B cell (primary cell): ENCODE measurements around the gene CORO2A.

Source experiments
- EZH2 ChIP-seq: IDR thresholded peaks from 2 replicates; pipeline ENCODE4 v1.6.1; 2012; ENCODE audit warnings: borderline replicate concordance, low read depth, mild to moderate bottlenecking, moderate library complexity, low read length; ENCODE audit not compliant: insufficient read depth, poor library complexity, severe bottlenecking
- TF ChIP-seq, protein P1 (sequence below): fragments of 200-600 bp; IDR thresholded peaks from one replicate; pipeline ENCODE4 v1.8.0; 2022; ENCODE audit warnings: antibody characterized with exemption, mild to moderate bottlenecking

DNA sequence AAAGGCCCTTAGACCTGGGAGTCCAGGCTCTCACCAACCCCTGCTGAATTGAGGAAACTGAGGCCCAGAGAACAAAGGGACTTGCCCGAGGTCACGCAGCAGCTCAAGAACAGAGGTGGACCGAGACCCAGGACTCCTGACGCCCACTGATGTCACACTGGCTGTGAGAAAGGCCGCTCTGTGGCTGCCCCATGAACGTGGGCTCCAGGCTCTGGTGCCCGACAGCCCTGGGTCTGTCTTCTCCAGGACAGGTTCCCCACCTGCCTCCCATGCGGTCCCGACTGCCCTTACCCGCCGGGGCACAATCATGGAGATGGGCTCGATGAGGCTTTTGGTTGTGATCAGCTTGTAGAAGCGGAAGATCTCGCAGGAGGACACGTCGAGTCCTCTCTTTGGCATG, 64.1 kb downstream of the CORO2A start:
- TF ChIP-seq, protein P1, sequence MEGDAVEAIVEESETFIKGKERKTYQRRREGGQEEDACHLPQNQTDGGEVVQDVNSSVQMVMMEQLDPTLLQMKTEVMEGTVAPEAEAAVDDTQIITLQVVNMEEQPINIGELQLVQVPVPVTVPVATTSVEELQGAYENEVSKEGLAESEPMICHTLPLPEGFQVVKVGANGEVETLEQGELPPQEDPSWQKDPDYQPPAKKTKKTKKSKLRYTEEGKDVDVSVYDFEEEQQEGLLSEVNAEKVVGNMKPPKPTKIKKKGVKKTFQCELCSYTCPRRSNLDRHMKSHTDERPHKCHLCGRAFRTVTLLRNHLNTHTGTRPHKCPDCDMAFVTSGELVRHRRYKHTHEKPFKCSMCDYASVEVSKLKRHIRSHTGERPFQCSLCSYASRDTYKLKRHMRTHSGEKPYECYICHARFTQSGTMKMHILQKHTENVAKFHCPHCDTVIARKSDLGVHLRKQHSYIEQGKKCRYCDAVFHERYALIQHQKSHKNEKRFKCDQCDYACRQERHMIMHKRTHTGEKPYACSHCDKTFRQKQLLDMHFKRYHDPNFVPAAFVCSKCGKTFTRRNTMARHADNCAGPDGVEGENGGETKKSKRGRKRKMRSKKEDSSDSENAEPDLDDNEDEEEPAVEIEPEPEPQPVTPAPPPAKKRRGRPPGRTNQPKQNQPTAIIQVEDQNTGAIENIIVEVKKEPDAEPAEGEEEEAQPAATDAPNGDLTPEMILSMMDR: no peak
- no peak for TF ChIP-seq EZH2
